ENCODE measurements around the gene GP1BB. TPM values are rescaled to one million over a fixed set of nuclear protein-coding genes. Genes with fewer than 3 reads are reported as not detected.

The GP1BB gene
- total RNA-seq, 1 donor: 1.8 TPM

DNA sequence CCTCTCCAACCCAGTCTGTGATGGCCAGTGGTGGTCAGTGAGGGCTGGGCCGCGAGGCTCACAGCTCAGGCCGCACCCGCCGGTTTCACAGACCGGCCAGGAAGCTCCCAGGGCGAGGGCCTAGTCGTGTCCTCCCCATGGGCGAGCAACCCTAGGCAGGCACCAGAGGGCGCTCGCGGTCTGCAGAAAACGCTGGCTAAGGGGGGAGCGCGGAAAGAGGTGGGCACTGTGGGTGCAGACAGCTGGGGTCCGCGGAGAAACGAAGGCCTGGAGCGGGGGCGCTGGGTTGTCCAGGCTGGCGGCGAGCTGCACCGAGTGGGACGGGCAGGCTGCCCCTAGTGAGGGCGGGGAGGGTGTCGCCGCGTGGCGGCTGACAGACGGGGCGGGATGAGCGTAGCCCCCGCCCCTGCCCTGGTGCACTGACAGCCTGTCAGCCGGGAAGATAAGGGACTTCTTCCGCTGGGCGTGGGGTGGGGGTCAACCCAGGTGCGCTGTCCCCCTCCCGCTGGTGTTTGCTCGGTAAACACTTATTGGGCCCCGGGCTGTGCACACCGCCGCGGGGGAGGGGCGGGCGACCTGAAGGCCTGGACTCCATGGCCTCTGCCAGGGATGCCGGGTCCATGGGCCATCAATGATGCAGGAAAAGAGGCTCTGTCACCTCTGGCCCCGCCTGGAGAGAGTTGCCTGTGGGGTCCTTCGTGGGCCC, 7.5 kb downstream of the GP1BB start:
- no peaks in the 10 kb centered on the region for H3K4me1 ChIP-seq (ENCODE audit: insufficient read depth, low read length)
- no peaks in the 10 kb centered on the region for H3K36me3 ChIP-seq (ENCODE audit: insufficient read depth, low read length)
- no peaks in the 10 kb centered on the region for H4K20me1 ChIP-seq (ENCODE audit: insufficient read depth, low read length)
- TF ChIP-seq, protein P1, sequence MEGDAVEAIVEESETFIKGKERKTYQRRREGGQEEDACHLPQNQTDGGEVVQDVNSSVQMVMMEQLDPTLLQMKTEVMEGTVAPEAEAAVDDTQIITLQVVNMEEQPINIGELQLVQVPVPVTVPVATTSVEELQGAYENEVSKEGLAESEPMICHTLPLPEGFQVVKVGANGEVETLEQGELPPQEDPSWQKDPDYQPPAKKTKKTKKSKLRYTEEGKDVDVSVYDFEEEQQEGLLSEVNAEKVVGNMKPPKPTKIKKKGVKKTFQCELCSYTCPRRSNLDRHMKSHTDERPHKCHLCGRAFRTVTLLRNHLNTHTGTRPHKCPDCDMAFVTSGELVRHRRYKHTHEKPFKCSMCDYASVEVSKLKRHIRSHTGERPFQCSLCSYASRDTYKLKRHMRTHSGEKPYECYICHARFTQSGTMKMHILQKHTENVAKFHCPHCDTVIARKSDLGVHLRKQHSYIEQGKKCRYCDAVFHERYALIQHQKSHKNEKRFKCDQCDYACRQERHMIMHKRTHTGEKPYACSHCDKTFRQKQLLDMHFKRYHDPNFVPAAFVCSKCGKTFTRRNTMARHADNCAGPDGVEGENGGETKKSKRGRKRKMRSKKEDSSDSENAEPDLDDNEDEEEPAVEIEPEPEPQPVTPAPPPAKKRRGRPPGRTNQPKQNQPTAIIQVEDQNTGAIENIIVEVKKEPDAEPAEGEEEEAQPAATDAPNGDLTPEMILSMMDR (IDR thresholded peaks at IDR 0.05; ENCODE audit: extremely low read depth, low read depth, low read length): peak; percentile 82
- H3K9me3 ChIP-seq (ENCODE audit: low read depth, low read length): no peaks in the 10 kb centered on the region
- DNase-seq (ENCODE audit: insufficient read length, low spot score, missing footprints): peak; percentile 100
- H3K4me3 ChIP-seq (ENCODE audit: insufficient read depth, low read length): peak overlapping the region; percentile 73
- no peaks in the 10 kb centered on the region for H3K27me3 ChIP-seq (ENCODE audit: insufficient read depth, low read length)
- no peak overlapping the region for H3K27ac ChIP-seq (ENCODE audit: low read depth, low read length)
- H3K4me2 ChIP-seq (ENCODE audit: insufficient read depth, low read length): peak overlapping the region; percentile 84
- H2AFZ ChIP-seq (ENCODE audit: low read length): peak overlapping the region; percentile 91
- H3K79me2 ChIP-seq (ENCODE audit: insufficient read depth, low read length): no peaks in the 10 kb centered on the region

DNA sequence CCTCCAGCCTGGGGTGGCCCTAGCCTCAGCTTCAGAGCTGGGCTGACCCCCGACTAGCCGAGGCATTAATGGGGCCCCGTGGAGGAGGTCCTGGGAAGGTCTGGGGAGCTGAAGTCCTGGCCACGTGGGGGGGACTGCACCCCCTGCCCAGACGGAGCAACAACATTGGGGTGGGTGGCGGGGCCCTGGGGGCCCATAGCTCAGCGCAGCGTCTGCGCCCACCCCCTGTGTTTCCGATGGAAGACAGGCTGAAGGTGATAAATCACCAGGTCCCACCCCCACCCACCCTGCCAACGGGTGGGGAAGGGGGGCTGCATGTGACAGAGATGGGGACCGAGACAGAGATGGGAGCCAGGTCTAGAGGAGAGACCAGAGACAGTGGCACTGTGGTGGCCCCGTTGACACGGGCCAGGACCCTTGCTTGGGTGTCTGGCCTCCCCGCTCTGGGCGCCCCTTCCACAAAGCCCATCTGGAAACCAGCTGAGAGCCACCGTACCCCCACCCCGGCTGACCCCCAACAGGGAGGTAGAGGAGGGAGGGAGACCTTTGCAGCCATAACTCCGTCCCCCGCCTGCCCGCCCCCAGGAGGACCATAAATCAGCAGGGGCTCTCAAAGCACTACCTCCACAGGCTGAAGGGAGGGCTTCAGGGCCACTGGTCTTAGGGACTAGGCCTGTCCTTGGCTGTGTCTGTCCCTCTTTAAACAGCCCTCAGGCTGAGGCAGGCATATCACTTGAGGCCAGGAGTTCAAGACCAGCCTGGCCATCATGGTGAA, 8.2 kb downstream of the GP1BB start:
- DNase-seq (ENCODE audit: insufficient read length, low spot score, missing footprints): no peak
- TF ChIP-seq, protein P1 (IDR thresholded peaks at IDR 0.05; ENCODE audit: extremely low read depth, low read depth, low read length): no peak
- H2AFZ ChIP-seq (ENCODE audit: low read length): no peak overlapping the region
- no peaks in the 10 kb centered on the region for H3K27me3 ChIP-seq (ENCODE audit: insufficient read depth, low read length)
- H3K9me3 ChIP-seq (ENCODE audit: low read depth, low read length): no peaks in the 10 kb centered on the region
- H3K4me2 ChIP-seq (ENCODE audit: insufficient read depth, low read length): peak overlapping the region; percentile 84
- H4K20me1 ChIP-seq (ENCODE audit: insufficient read depth, low read length): no peaks in the 10 kb centered on the region
- no peaks in the 10 kb centered on the region for H3K79me2 ChIP-seq (ENCODE audit: insufficient read depth, low read length)
- no peak overlapping the region for H3K27ac ChIP-seq (ENCODE audit: low read depth, low read length)
- no peaks in the 10 kb centered on the region for H3K4me1 ChIP-seq (ENCODE audit: insufficient read depth, low read length)
- no peaks in the 10 kb centered on the region for H3K36me3 ChIP-seq (ENCODE audit: insufficient read depth, low read length)
- peak overlapping the region; percentile 73 for H3K4me3 ChIP-seq (ENCODE audit: insufficient read depth, low read length)

DNA sequence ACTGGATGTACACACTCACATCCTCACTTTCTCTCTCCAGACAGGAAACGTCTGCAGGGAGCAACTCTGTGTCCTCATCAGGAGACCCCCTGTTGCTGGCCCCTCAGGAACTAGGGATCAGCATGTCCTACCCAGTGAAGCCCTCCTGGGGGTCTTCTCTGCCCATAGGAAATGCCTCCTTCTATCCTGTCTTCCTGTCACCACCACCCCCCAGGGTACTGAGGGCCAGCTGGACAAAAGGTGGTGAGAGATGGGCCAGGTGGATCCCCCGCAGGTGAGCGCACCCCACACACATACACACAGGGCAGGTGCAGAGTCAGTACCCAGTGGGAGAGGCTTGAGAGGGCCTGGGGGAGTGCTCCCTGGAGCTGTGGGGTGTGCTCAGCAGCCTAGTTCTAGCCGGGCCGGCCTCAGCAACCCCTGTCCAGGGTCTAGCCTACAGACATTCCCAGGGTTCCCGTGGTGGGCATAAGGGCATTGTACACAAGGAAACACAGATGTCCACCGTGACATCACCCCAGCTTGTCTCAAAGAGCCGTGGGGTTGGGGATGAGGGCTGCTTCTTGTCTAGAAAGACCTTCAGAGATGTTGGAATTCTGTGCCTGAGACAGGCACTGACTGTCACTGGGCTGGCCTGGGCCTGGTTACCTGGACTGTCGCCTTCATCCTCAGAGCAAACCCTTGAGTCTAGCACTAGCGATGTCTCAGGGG, 9.2 kb downstream of the GP1BB start:
- Histone ChIP-seq H3K27ac (ENCODE audit: low read depth, low read length) (no peak overlapping the region), H3K4me3 (ENCODE audit: insufficient read depth, low read length) (no peak overlapping the region), H2AFZ (ENCODE audit: low read length) (no peak overlapping the region), H3K9me3 (ENCODE audit: low read depth, low read length) (no peaks in the 10 kb centered on the region), H4K20me1 (ENCODE audit: insufficient read depth, low read length) (no peaks in the 10 kb centered on the region), H3K4me2 (ENCODE audit: insufficient read depth, low read length) (no peak overlapping the region), H3K27me3 (ENCODE audit: insufficient read depth, low read length) (no peaks in the 10 kb centered on the region), H3K79me2 (ENCODE audit: insufficient read depth, low read length) (no peaks in the 10 kb centered on the region), H3K4me1 (ENCODE audit: insufficient read depth, low read length) (no peaks in the 10 kb centered on the region), H3K36me3 (ENCODE audit: insufficient read depth, low read length) (no peaks in the 10 kb centered on the region)
- TF ChIP-seq, protein P1 (IDR thresholded peaks at IDR 0.05; ENCODE audit: extremely low read depth, low read depth, low read length): no peak
- DNase-seq (ENCODE audit: insufficient read length, low spot score, missing footprints): no peak

DNA sequence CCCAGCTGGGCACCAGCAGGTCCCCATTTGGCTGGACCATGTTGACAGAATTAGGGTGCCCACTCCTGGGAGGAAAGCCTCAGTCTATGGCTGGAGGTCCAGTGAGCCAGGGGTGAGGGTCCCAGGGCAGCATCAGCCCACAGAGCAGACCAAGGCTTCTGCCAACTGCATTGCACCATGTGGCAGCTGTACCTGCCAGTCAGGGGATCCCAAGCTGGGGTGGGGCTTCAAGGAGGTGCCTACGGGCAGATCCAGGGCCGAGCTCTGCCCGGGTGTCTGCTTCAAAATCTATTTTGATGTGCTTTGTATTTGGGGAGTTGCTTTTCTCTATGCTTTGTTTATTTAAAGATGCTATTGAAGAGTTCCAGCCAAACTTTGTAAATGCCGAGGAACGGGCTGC, 10.4 kb downstream of the GP1BB start:
- Histone ChIP-seq H2AFZ (ENCODE audit: low read length) (no peak overlapping the region), H3K27me3 (ENCODE audit: insufficient read depth, low read length) (no peaks in the 10 kb centered on the region), H3K4me3 (ENCODE audit: insufficient read depth, low read length) (no peak overlapping the region), H3K4me2 (ENCODE audit: insufficient read depth, low read length) (no peak overlapping the region), H3K36me3 (ENCODE audit: insufficient read depth, low read length) (no peaks in the 10 kb centered on the region), H3K9me3 (ENCODE audit: low read depth, low read length) (no peaks in the 10 kb centered on the region), H3K4me1 (ENCODE audit: insufficient read depth, low read length) (no peaks in the 10 kb centered on the region), H3K79me2 (ENCODE audit: insufficient read depth, low read length) (no peaks in the 10 kb centered on the region), H4K20me1 (ENCODE audit: insufficient read depth, low read length) (no peaks in the 10 kb centered on the region), H3K27ac (ENCODE audit: low read depth, low read length) (no peak overlapping the region)
- TF ChIP-seq, protein P1 (IDR thresholded peaks at IDR 0.05; ENCODE audit: extremely low read depth, low read depth, low read length): no peak
- DNase-seq (ENCODE audit: insufficient read length, low spot score, missing footprints): no peak
